BJ (cell line): ENCODE measurements around the gene ZNF804B. TPM values are rescaled to one million over a fixed set of nuclear protein-coding genes. Genes with fewer than 3 reads are reported as not detected.

Source experiments
- CTCF ChIA-PET: fragments of 350-600 bp; formaldehyde crosslinking; extraction: SDS; loops from one replicate; lab custom pipeline; 2021; ENCODE audit warnings: antibody characterized with exemption, inconsistent platforms; lab: Yijun Ruan, JAX
- POLR2A ChIA-PET: fragments of 300-600 bp; sonication (Branson Sonifier 250); formaldehyde crosslinking; extraction: SDS; loops from one replicate; lab custom pipeline; 2021; ENCODE audit warnings: antibody characterized with exemption; lab: Charles Lee
- DNase-seq: peaks from one replicate; pipeline ENCODE4 v3.0.0-alpha.2; 2011; ENCODE audit warnings: low read depth
- H3K27me3 ChIP-seq: 2 replicates; pipeline ENCODE4 v1.6.0; 2011; ENCODE audit warnings: low read length; ENCODE audit not compliant: control insufficient read depth, insufficient read depth
- H3K36me3 ChIP-seq: 2 replicates; pipeline ENCODE4 v1.5.1; 2011; ENCODE audit warnings: low read length; ENCODE audit not compliant: control insufficient read depth, insufficient read depth
- H3K4me3 ChIP-seq: 2 replicates; pipeline ENCODE4 v1.5.1; 2011; ENCODE audit warnings: low read depth, mild to moderate bottlenecking, control low read depth, low read length
- polyA plus RNA-seq: library from polyadenylated mRNA; depleted of rRNA; stranded (reverse); fragments of >200 nt; gene quantifications from 2 replicates; pipeline ENCODE4 v1.2.3, GENCODE V29; 2011; rRNA removed
- small RNA-seq: library from RNA; depleted of rRNA; stranded (forward); fragments of <200 nt; gene quantifications from one replicate; pipeline ENCODE3, GENCODE V24; 2012; ENCODE audit warnings: low replicate concordance, low read depth; ENCODE audit not compliant: insufficient read length
- TF ChIP-seq, protein P1 (sequence below): IDR thresholded peaks from 2 replicates; pipeline ENCODE4 v1.5.1; 2011; ENCODE audit warnings: low read depth, mild to moderate bottlenecking, control low read depth, inconsistent platforms, low read length, moderate library complexity; ENCODE audit not compliant: insufficient read depth

Gene ZNF804B
- polyA plus RNA-seq, 1 experiment = not detected

DNA sequence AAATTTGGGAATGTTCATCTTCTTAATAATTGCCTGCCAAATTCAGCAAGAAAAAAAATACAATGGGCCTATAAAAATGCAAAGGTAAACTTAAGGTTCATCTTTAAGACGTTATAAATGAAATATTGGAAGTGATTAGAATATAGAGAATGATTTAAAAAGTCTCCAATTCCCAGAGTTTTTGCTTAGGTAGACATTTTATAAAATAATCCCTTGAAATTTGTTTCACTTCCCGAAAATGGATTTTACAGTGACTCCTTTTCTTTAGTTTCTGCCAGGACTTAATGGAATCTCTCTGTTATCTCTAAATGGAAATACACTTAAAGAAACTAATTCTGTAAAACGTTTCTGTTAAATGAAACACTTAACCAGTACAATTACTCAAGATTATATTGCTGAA lies 580.2 kb downstream of the ZNF804B start:
- CTCF ChIA-PET = no interaction called here
- Histone ChIP-seq H3K27me3 (no peaks in the 10 kb centered on the region), H3K4me3 (no peak overlapping the region), H3K36me3 (no peaks in the 10 kb centered on the region)
- POLR2A ChIA-PET = no interaction called here
- TF ChIP-seq, protein P1, sequence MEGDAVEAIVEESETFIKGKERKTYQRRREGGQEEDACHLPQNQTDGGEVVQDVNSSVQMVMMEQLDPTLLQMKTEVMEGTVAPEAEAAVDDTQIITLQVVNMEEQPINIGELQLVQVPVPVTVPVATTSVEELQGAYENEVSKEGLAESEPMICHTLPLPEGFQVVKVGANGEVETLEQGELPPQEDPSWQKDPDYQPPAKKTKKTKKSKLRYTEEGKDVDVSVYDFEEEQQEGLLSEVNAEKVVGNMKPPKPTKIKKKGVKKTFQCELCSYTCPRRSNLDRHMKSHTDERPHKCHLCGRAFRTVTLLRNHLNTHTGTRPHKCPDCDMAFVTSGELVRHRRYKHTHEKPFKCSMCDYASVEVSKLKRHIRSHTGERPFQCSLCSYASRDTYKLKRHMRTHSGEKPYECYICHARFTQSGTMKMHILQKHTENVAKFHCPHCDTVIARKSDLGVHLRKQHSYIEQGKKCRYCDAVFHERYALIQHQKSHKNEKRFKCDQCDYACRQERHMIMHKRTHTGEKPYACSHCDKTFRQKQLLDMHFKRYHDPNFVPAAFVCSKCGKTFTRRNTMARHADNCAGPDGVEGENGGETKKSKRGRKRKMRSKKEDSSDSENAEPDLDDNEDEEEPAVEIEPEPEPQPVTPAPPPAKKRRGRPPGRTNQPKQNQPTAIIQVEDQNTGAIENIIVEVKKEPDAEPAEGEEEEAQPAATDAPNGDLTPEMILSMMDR = no peak
- DNase-seq = no peak

DNA sequence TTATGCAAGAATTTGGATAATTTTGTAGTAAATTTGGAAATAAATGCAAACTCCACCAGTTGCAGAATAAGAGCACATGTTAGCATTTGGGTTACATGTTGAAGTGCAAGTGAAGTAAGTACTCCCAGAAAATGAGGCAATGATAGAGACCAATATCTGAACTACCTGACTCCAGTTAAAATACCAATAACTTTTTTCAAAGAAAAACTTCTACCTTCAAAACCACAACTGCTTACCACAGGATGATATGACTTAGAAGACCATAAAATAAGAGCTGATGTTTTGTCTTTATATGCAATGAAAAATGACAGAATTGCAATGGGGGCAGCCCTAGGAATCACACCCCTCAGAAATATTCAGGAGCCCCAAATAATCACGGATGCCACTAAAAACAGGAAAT lies 597.6 kb downstream of the ZNF804B start:
- no peaks in the 10 kb centered on the region for H3K27me3 ChIP-seq
- TF ChIP-seq, protein P1 = no peak
- H3K36me3 ChIP-seq = no peaks in the 10 kb centered on the region
- POLR2A ChIA-PET = no interaction called here
- CTCF ChIA-PET = interaction anchor here (1.4 kb wide), 1 partner anchor 15 kb away, joined by 3 read pairs; no protein-coding TSS in a partner anchor
- H3K4me3 ChIP-seq = no peak overlapping the region
- no peak for DNase-seq

DNA sequence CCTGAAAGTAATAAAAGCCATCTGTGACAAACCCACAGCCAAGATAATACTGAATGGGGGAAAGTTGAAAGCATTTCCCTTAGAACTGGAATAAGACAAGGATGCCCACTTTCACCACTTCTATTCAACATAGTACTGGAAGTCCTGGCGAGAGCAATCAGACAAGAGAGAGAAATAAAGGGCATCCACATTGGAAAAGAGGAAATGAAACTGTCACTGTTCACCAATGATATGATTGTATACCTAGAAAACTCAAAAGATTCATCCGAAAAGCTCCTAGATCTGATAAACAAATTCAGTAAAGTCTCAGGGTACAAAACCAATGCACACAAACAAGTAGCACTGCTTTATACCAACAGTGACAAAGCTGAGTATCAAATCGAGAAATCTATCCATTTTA lies 617.7 kb downstream of the ZNF804B start:
- ChIA-PET POLR2A (no interaction called here), CTCF (no interaction called here)
- DNase-seq = no peak
- H3K4me3 ChIP-seq = no peak overlapping the region
- no peaks in the 10 kb centered on the region for H3K27me3 ChIP-seq
- no peaks in the 10 kb centered on the region for H3K36me3 ChIP-seq
- TF ChIP-seq, protein P1 = no peak

DNA sequence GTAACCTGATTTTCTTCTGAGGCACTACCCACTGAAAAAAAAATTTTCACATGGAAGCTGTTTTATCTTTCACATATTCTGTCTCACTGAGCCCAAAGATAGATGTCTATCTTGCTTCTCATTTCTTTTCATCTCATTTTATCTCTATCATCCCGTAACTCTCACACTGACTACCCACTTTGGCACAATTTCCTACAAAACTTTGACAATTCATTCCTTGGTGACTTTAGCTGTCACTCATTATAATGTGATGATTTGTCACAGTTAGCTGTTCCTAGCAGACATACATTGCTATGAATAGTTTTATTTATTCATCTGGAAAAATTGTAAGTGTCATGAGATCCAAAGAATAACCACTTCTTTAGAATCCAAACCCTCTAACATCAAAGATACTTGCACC lies 625.9 kb downstream of the ZNF804B start:
- TF ChIP-seq, protein P1 = no peak
- Histone ChIP-seq H3K27me3 (no peaks in the 10 kb centered on the region), H3K36me3 (no peaks in the 10 kb centered on the region), H3K4me3 (no peak overlapping the region)
- no peak for DNase-seq
- POLR2A ChIA-PET = no interaction called here
- CTCF ChIA-PET = no interaction called here

Small RNA genes within 50 kb of the gene (small RNA-seq; reads per million reads assigned to genes)
- gene AC002127.1 = not detected

Other genes with a start within 250 kb of the ZNF804B start
- not detected in 2 replicates for gene TEX47, start 36.0 kb downstream of the ZNF804B start, polyA plus RNA-seq